ENCODE data around the gene ENO1.

The ENO1 gene

DNA sequence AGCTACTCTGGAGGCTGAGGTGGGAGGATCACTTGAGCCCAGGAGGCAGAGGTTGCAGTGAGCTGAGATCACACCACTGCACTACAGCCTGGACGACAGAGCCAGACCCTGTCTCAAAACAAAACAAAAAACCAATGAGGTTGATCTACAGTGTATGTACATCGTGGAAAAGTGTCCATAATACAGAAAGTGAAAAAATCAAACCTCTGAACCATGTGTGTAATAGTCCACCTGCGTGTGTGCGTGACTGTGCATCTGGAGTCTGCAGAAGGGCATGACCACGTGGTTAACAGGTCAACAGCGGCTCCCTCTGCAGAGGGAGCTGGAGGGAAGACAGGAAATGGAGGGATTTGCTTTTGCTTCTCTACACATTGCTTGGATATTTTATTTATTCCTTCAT lies 32.4 kb upstream of the ENO1 start:
- Histone ChIP-seq H3K4me1 (ENCODE audit: insufficient read depth, low read length, severe bottlenecking) (no peaks in the 10 kb centered on the region), H3K9ac (ENCODE audit: low read length) (no peak overlapping the region), H3K27me3 (ENCODE audit: insufficient read depth, low read length) (peaks cover 4% of the 10 kb centered on the region; the same call in 1 of the 2 replicates), H3K36me3 (ENCODE audit: insufficient read depth, low read length) (no peaks in the 10 kb centered on the region), H3K79me2 (ENCODE audit: insufficient read depth, low read length) (no peaks in the 10 kb centered on the region), H3F3A (ENCODE audit: insufficient read depth, low read length) (no peaks in the 10 kb centered on the region), H3K9me3 (ENCODE audit: low read length) (0 out of 2 replicates have a peak, but pooled peaks cover 3% of the 10 kb centered on the region), H3K4me2 (ENCODE audit: low read length) (no peak overlapping the region), H4K20me1 (ENCODE audit: insufficient read depth, low read length) (no peaks in the 10 kb centered on the region), H3K9me2 (ENCODE audit: low read depth, low read length) (no peaks in the 10 kb centered on the region), H3K4me3 (ENCODE audit: low read depth, low read length, poor library complexity, severe bottlenecking) (no peak overlapping the region), H3K27ac (ENCODE audit: low read depth, low read length, poor library complexity, severe bottlenecking) (no peak overlapping the region), H2AFZ (ENCODE audit: low read length) (no peak overlapping the region)
- TF ChIP-seq, protein P1, sequence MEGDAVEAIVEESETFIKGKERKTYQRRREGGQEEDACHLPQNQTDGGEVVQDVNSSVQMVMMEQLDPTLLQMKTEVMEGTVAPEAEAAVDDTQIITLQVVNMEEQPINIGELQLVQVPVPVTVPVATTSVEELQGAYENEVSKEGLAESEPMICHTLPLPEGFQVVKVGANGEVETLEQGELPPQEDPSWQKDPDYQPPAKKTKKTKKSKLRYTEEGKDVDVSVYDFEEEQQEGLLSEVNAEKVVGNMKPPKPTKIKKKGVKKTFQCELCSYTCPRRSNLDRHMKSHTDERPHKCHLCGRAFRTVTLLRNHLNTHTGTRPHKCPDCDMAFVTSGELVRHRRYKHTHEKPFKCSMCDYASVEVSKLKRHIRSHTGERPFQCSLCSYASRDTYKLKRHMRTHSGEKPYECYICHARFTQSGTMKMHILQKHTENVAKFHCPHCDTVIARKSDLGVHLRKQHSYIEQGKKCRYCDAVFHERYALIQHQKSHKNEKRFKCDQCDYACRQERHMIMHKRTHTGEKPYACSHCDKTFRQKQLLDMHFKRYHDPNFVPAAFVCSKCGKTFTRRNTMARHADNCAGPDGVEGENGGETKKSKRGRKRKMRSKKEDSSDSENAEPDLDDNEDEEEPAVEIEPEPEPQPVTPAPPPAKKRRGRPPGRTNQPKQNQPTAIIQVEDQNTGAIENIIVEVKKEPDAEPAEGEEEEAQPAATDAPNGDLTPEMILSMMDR (IDR thresholded peaks at IDR 0.05; ENCODE audit: low read length) = no peak
- no peak for TF ChIP-seq EZH2 (IDR thresholded peaks at IDR 0.05; ENCODE audit: borderline replicate concordance, low read length)

GRCh38 chr1:8910331-8910730 lies 31.8 kb upstream of the ENO1 start:
- H3K79me2 ChIP-seq (ENCODE audit: insufficient read depth, low read length) = no peaks in the 10 kb centered on the region
- TF ChIP-seq EZH2 (IDR thresholded peaks at IDR 0.05; ENCODE audit: borderline replicate concordance, low read length) = no peak
- TF ChIP-seq, protein P1 (IDR thresholded peaks at IDR 0.05; ENCODE audit: low read length) = no peak
- peaks cover 4% of the 10 kb centered on the region; the same call in 1 of the 2 replicates for H3K27me3 ChIP-seq (ENCODE audit: insufficient read depth, low read length)
- H3K27ac ChIP-seq (ENCODE audit: low read depth, low read length, poor library complexity, severe bottlenecking) = no peak overlapping the region
- H3K9ac ChIP-seq (ENCODE audit: low read length) = no peak overlapping the region
- no peaks in the 10 kb centered on the region for H3K4me1 ChIP-seq (ENCODE audit: insufficient read depth, low read length, severe bottlenecking)
- H3K9me2 ChIP-seq (ENCODE audit: low read depth, low read length) = no peaks in the 10 kb centered on the region
- H3K4me3 ChIP-seq (ENCODE audit: low read depth, low read length, poor library complexity, severe bottlenecking) = no peak overlapping the region
- no peak overlapping the region for H3K4me2 ChIP-seq (ENCODE audit: low read length)
- no peak overlapping the region for H2AFZ ChIP-seq (ENCODE audit: low read length)
- H3K36me3 ChIP-seq (ENCODE audit: insufficient read depth, low read length) = no peaks in the 10 kb centered on the region
- H3K9me3 ChIP-seq (ENCODE audit: low read length) = 0 out of 2 replicates have a peak, but pooled peaks cover 3% of the 10 kb centered on the region
- no peaks in the 10 kb centered on the region for H3F3A ChIP-seq (ENCODE audit: insufficient read depth, low read length)
- no peaks in the 10 kb centered on the region for H4K20me1 ChIP-seq (ENCODE audit: insufficient read depth, low read length)

DNA sequence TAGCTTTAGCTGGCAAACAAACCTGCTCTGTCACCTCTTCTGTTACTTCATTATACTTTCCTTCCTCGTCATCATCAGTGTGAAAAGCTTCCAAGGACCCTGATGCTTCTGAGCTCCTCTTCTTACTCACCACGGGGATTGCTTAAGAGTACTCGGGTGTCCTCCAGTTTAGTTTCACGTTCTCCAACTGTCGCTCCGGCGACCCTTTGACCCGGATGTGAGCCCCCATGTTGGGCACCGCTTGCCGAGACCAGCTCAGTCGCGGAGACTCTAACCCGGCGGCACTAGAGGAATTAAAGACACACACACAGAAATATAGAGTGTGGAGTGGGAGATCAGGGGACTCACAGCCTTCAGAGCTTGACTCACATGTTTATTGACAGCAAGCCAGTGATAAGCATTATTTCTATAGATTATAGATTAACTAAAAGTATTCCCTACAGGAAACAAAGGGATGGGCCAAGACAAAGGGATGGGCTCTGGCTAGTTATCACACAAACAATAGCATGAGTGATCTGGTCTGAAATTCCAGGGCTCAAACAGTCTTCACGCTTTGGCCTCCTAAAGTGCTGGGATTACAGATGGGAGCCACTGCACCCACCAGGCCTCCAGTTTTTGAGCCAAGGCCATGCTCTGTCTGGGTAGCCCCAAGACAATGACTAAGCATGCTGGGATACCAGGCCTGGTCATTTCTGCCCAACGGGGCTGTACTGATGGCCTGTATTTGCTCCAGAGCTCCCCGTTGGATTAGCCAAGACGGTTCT lies 30.1 kb upstream of the ENO1 start:
- no peak overlapping the region for H3K4me2 ChIP-seq (ENCODE audit: low read length)
- H3K9ac ChIP-seq (ENCODE audit: low read length) = no peak overlapping the region
- H3K9me3 ChIP-seq (ENCODE audit: low read length) = 0 out of 2 replicates have a peak, but pooled peaks cover 3% of the 10 kb centered on the region
- no peak overlapping the region for H2AFZ ChIP-seq (ENCODE audit: low read length)
- H3K4me3 ChIP-seq (ENCODE audit: low read depth, low read length, poor library complexity, severe bottlenecking) = no peak overlapping the region
- H3F3A ChIP-seq (ENCODE audit: insufficient read depth, low read length) = no peaks in the 10 kb centered on the region
- no peaks in the 10 kb centered on the region for H3K79me2 ChIP-seq (ENCODE audit: insufficient read depth, low read length)
- no peak for TF ChIP-seq EZH2 (IDR thresholded peaks at IDR 0.05; ENCODE audit: borderline replicate concordance, low read length)
- TF ChIP-seq, protein P1 (IDR thresholded peaks at IDR 0.05; ENCODE audit: low read length) = no peak
- no peaks in the 10 kb centered on the region for H3K36me3 ChIP-seq (ENCODE audit: insufficient read depth, low read length)
- no peak overlapping the region for H3K27ac ChIP-seq (ENCODE audit: low read depth, low read length, poor library complexity, severe bottlenecking)
- no peaks in the 10 kb centered on the region; the same call in 1 of the 2 replicates for H3K27me3 ChIP-seq (ENCODE audit: insufficient read depth, low read length)
- H3K9me2 ChIP-seq (ENCODE audit: low read depth, low read length) = no peaks in the 10 kb centered on the region
- H4K20me1 ChIP-seq (ENCODE audit: insufficient read depth, low read length) = no peaks in the 10 kb centered on the region
- no peaks in the 10 kb centered on the region for H3K4me1 ChIP-seq (ENCODE audit: insufficient read depth, low read length, severe bottlenecking)

Data from OCI-LY1 (cell line).